ENCODE results near the gene MAP3K1.
A peak's percentile ranks its signal among the peaks of the same experiment; 100 is the strongest.
"Not testable (repeated sequence)": the region's sequence is repeated elsewhere in the genome, so short reads cannot be mapped to it uniquely, and the experiment has no call there.

The MAP3K1 gene

GRCh38 chr5:56816546-56817081 lies 1.3 kb downstream of the MAP3K1 start:
- DNase-seq = peak; percentile 35

DNA sequence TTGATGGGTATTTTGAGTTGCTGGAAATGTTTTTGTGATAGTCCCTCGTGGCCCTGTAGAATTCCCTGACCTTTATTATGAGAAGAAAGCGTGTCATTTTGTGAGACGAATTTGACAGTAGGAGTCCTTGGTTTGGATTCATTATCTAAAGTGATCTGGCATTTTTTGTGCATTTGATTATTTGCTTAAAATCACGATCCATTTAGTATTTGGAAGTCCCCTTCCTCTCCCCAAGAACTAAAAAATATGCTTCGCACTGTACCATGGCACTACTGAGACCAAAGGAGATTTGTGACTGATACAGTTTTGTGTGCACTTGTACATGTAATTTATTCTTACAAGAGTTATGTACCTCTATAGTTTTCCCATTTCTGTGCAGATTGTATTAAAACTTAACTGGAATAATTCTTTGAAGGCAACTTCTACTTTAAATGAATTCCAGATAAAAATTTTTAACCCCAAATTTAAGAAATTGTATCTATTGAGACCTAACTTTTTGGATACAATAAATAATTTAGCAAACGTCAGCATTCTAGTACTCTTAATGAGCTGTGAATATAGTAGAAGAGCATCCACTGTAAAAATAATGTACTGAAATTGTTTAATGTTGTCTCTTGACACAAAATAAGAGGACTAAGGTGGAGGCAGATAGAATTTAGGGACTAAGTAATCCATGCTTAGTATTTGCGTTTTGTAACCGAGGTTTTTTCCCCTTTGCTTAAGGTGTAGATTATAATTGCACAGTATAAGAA lies 2.1 kb downstream of the MAP3K1 start:
- no peak for DNase-seq

GRCh38 chr5:56818450-56819037 lies 3.2 kb downstream of the MAP3K1 start:
- DNase-seq = no peak

- no peak for DNase-seq
These were observed 3.9 kb downstream of the MAP3K1 start for GRCh38 chr5:56819060-56819881.

GRCh38 chr5:56821868-56822267 lies 6.5 kb downstream of the MAP3K1 start:
- DNase-seq = not testable (repeated sequence)

GRCh38 chr5:56822981-56823380 lies 7.6 kb downstream of the MAP3K1 start:
- no peak for DNase-seq

DNA sequence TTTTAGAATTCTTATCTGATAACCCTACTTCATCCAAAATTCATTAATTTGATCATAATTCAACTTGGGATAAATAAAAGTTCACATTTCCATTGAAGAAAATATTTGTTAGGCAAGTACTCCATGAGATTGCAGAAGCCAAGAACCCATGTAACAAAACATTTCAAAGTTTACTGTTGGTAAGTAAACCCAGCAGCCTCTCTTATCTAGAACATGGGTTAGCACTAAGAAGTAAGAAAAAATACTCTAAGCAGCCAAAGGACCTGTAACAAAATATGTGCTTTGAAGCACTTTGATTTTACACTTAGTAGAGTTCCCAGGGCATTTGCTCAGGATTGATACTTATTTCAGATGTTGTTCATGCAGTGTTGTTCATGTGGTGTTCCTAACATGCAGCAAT lies 8.7 kb downstream of the MAP3K1 start:
- no peak for DNase-seq

GRCh38 chr5:56825222-56825824 lies 10.0 kb downstream of the MAP3K1 start:
- no peak for DNase-seq

DNA sequence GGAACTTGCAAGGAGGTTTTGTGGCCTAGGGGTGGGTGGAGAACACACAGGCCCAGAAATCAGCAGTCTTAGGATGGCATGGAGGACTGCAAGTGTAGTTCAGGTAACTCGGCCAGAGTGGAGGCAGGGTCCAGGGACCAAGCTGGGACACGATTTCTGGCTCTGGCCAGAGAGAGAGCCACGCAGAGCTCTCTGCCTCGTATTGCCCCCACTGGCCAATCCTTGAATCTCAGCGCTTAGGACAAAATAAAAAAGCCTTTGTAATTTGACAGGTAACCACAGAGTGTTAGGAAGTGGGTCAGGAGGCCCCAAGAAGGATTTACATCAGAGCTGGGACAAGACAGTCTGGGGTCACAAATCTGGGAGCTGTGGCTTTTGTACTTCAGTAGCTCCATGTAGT lies 11.7 kb downstream of the MAP3K1 start:
- DNase-seq = no peak

GRCh38 chr5:56827924-56828323 lies 12.6 kb downstream of the MAP3K1 start:
- no peak for DNase-seq

DNA sequence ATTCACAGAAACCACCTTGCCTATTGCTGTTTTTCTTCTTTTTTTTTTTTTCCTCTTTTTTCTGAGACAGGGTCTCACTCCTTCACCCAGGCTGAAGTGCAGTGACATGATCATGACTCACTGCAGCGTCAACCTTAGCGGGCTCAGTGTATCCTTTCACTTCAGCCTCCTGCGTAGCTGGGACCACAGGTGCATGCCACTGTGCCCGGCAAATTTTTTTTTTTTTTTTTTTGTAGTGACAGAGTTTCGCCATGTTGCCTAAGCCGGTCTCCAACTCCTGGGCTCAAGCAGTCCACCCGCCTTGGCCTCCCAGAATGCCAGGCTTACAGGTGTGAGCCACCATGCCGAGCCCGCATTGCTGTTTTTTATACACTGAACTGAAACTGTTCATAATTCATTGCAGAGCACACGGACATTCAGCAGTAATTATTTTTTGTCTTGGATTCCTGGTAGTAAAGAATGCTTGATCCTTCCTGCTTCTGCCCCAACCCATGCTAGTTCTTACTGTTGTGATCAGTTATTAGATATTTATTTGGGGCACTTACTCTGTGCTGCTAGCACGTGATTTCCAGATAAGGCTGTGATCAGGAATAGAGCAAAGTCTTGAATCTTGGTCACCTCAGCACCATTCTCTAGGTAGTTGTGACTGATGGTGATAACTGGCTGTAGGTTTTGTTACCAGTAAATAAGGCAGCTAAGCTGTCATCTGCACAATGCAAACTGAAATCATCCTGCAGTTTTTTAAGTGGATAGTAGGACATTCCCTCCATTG lies 14.0 kb downstream of the MAP3K1 start:
- no peak for DNase-seq

DNA sequence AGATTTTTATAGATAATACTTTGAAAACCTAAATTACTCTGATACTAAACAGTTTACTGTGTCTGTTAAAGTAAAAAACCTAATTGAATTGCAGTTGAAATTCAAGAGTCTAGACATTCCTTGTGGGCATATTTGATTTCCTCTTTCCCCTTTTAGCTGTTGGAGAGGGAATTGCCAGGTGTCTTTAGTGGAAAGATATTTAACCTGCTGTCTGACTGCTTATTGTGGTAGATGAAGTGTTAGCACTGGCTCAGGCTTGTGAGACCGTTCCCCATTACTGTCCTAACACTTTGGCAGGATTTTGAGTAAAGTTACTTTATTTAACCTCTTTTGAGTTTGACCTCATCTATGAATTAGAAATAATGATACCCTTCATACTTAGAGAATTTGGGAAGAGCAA lies 16.4 kb downstream of the MAP3K1 start:
- DNase-seq = peak; percentile 54

DNA sequence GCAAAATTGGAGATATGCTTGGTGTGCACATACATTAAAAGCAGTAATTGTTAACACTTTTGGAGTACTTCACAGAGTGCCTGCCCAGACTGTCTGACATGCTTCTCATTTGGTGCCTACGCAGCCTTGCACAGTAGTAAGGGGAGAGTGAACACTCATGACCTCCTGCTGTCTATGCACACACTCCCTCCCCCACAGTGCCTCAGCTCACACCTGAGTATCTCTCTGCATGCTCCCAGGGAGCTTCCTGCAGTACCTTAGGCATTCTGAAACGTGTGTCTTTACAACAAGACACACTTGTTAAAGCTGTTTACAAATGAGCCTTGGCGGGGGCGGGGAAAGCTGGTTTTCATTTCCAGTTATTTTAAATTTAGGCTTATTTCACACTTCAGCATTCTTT lies 18.0 kb downstream of the MAP3K1 start:
- peak; percentile 3 for DNase-seq

DNA sequence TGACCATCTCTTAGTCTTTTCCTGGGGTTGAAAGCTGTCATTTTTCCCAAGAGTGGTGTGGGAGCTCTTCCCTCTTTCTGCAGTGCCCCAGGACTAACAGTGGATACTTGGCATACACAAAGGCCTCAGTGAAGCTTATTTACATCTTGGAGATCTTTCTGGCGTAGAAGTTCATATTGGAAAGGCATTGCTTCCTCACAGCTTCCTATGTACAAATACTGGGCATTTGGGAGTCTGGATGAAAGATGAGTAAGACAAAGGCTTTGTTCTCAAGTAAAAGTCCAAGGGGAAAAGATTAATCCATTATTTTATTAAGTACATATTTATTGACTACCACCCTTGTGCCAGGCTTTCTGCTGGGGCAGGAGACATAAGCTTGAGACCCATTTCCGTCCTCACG lies 22.0 kb downstream of the MAP3K1 start:
- DNase-seq = no peak

DNA sequence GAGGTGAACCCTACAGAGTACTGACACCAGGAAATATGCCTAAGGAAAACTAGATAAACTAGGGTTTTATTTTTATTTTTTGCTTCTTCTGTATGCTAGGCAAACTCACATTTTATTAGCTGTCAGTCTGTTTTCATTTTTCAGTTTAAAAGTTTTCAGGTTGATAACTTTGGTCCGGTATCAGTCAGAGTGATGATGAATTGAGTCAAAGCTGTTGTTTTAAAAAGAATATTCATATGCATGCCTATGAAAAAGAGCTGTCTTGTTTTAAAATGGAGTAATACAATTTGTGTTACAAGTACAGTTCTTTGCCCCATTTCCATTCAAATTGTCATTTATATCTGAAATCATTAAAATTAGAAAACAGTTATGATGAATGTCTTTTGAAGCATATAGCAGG lies 22.6 kb downstream of the MAP3K1 start:
- DNase-seq = no peak

- peak; percentile 52 for DNase-seq
These were observed 23.2 kb downstream of the MAP3K1 start for GRCh38 chr5:56838409-56839039.

DNA sequence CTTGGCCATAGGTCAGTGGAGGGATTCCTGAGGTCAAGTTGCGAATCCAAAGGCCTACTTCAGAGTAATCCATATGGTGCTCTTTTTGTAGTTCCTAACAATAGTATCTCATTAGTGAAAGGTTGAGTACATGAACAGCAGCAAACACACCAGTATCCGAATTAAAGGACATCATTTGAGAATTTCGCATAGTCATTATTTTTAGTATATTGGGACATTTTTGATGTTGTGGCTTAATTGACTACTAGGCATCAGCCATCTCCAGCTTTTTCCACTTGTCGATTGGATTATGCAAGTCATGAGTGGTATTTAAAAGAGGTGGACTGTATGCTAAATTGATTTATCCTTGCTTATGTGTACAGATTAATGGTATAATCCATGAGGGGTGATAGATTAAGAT lies 23.7 kb downstream of the MAP3K1 start:
- DNase-seq = no peak

- DNase-seq = no peak
These were observed 25.2 kb downstream of the MAP3K1 start for GRCh38 chr5:56840597-56840996.

GRCh38 chr5:56845277-56845676 lies 29.9 kb downstream of the MAP3K1 start:
- no peak for DNase-seq

DNA sequence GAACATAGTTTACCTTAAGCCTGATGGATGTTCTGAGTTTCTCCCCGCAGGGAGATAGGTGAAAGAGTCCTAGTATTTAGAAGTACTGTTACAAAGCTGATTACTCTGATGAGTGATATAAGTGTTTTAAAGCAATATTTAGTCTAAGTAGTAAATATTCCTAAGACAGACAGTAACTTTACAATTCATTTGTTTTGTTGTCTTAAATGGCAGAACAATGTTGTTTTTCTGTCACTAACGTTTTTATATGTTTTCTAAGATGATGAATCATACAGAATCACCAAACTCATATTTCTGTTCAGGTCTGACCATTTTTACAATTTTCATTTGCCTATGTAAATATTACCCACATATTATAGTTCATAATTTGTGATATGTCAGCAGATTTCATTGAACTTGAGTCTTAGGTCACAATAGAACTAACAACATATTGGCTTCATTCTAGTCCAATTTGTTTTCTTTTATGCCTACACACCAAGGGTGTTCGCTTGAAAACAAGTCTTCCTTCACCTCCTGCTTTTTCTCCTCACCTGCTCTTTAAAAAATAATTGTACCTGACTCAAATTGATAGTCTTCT lies 30.6 kb downstream of the MAP3K1 start:
- no peak for DNase-seq

- no peak for DNase-seq
These were observed 32.9 kb downstream of the MAP3K1 start for GRCh38 chr5:56848206-56848605.

GRCh38 chr5:56849671-56850070 lies 34.3 kb downstream of the MAP3K1 start:
- no peak for DNase-seq
